Stimulated activated CD4-positive, alpha-beta T cell treated with anti-CD3 and anti-CD28 coated beads, Interleukin-12 subunit alpha, Interleukin-12 subunit beta, amount 100 ng/mL, for 48 hours (primary cell): ENCODE measurements around the gene ADORA2B.
"Not testable (repeated sequence)": the region's sequence is repeated elsewhere in the genome, so short reads cannot be mapped to it uniquely, and the experiment has no call there.

Experiments
- DNase-seq, 3 donors: peaks; one replicate each; pipeline ENCODE4 v3.0.0-alpha.2; 2020; ENCODE audit warnings: low read depth in 2 of 3, low spot score in 1 of 3

ADORA2B gene

DNA sequence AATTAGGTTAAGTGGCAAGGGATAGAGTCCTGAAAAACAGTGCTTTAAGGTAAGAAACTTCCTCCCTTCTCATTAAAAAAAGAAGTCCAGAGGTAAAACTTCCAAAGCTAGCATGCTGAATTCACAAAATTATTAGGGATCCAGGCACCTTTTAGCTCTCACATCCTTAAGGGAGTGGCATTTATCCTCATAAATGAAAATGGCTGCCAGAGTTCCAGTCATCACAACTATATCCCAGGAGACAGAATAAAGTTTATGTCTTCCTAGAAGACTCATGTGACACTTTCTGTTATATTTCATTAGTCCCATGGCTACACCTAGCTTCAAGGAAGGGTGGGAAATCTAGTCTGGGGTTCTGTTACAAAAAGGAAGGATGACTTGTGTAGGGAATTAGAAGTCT is 23.3 kb upstream of the ADORA2B start:
- no peak for DNase-seq

DNA sequence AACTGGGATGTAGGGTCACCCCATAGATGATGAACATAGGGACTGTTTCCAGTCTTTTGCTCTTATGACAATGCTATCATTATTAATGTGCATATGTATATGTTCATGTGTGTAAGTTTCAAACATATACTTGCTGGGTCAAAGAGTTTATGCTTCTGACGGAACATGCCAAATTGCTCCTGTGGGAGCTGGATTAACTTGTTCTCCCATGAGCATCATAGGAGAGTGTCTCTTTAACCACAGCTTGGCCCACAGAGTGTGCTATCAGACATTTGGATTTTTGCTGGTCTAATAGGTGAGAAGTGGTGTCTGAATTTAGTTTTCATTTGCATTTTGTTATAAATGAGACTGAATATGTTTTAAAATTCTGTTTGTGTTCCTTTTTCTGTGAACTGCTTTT is 22.3 kb upstream of the ADORA2B start:
- no peak for DNase-seq

- DNase-seq: no peak
Measured at GRCh38 chr17:15926039-15926740, 18.7 kb upstream of the ADORA2B start.

DNA sequence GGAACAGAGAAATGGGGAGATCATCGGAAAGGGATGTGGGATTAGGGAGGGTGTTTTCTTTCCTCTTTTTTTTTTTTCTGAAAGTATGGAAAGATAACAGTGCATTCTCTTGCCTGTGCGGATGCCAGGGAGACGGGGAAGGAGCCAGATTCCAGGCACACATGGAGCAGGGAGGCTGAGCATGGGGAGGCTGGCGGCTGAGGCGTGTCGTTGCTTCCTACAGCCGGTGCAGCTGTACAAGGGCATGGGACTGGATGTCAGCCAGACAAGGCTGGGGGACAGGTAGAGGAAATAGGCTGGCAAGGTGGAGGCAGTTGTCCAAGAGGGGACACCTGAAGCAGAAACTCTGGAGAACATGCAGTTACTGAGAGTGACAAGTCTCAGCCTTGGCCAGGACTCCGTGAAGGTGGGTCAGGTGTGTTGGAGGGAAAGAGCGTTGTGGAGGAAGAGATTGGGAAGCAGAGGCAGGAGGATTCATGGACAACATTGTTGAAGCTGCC is 16.6 kb upstream of the ADORA2B start:
- DNase-seq: no peak

DNA sequence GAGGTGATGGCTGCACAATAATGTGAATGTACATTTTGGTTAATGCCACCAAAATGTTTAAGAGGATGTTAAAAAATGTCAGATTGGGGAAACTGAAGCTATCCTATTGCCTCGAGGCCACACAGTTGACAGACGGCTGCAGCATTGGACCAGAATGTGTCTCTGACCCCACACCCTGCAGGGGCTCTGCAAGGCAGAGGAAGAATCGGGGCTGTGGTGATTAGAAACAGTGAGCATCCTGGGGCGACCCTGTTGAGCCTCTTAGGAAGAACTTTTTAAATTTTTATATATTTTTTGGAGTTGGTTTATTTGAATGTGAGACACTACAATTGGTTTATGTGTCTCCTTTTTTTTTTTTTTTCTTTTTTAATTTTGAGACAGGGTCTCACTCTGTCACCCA is 15.0 kb upstream of the ADORA2B start:
- DNase-seq: no peak

DNA sequence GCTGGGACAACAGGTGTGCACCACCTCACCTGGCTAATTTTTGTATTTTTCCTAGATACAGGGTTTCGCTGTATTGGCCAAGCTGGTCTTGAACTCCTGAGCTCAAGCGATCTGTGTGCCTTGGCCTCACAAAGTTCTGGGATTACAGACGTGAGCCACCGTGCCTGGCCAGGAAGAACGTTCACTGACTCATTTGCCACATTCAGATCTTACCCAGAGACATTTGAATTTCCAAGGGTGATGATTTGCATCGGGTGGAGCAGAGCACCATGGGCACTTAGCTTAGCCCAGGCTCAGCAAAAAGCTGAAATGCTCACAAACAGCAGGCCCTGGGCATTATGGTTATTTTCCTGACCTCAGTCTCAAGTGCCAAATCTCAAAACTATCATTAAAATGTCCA is 14.5 kb upstream of the ADORA2B start:
- no peak for DNase-seq

DNA sequence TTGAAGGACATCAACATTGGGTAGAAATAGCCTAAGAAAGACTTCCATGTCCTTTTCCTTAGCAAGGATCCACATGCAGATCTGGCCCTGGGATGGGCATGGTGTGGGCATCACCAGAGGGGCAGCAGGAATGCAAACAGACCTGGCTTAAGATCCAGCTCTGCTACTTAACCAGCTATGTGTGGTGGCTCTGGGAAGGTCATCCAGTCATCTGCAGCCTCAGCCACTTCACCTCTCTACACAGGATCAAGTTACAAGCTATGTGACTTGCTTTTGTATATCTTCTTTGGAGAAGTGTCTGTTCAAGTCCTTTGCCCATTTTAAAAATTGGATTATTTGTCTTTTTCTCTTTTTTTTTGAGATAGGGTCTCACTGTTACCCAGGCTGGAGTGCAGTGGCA is 13.5 kb upstream of the ADORA2B start:
- DNase-seq: no peak

DNA sequence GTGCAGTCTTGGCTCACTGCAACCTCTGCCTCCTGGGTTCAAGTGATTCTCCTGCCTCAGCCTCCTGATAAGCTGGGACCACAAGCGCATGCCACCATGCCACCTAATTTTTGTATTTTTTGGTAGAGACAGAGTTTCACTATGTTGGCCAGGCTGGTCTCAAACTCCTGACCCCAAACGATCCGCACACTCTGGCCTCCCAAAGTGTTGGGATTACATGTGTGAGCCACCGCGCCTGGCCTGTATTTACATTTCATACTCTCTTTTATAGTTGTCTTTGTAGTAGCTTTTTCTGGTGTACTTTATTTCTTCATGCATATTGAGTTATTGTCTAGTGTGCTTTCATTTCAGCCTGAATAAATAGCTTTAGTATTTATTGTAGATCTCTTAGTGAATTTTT is 10.1 kb upstream of the ADORA2B start:
- DNase-seq: no peak

- no peak for DNase-seq
Measured at GRCh38 chr17:15935891-15936290, 9.0 kb upstream of the ADORA2B start.

GRCh38 chr17:15936481-15936880 is 8.4 kb upstream of the ADORA2B start:
- DNase-seq: not testable (repeated sequence)

DNA sequence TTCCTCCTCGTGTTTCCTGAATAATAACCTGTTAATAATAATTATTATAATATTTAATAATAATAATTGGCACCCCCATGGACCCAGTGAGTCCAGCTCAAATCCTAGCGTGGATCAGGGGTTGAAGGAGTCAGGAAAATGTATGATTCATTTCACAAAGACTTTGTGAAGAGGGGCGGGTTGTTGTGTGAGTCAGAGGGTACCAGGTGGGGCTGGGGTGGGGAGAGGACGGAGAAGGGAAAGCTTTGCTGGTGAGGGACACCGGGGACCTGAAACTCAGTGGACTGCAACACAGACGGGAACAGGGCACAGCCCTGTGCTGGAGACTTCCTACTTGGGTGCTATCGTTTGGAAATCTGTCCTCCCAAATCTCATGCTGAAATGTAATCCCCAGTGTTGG is 3.1 kb upstream of the ADORA2B start:
- no peak for DNase-seq

- DNase-seq: no peak
Measured at GRCh38 chr17:15942207-15942833, 2.6 kb upstream of the ADORA2B start.

GRCh38 chr17:15943971-15944758 is 765 bp upstream of the ADORA2B start:
- no peak for DNase-seq

DNA sequence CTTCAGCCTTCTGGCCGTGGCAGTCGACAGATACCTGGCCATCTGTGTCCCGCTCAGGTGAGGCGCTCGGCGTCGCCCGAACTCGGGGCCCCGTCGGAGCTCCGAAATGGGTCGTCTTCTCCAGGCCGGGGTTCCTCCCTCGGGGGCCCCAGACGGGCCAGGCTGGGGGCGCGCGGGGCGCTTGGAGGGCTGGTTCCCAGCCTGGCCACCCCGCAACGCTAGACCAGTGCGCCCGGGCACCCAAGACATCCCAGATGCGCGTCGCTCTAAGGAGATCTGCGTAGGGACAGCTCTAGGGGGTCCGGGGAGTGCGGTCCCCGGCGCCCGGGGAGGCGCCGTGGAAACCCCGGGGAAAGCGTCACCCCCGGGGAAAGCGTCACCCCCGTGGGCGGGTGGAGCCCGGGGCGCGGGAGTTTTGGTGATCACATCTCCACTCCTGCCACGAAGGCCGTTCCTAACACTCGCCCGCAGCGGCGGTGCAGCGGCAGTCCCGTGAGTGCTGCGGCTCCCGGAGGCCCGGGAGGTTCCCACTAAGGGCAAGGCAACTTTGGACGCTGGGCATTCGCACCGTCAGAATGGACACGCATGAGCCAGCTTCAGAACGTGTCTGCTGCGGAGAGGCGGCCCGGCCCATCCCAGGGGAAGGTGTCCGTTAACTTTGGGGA is 729 bp downstream of the ADORA2B start:
- DNase-seq: no peak

- no peak for DNase-seq
Measured at GRCh38 chr17:15946611-15947120, 1.7 kb downstream of the ADORA2B start.

DNA sequence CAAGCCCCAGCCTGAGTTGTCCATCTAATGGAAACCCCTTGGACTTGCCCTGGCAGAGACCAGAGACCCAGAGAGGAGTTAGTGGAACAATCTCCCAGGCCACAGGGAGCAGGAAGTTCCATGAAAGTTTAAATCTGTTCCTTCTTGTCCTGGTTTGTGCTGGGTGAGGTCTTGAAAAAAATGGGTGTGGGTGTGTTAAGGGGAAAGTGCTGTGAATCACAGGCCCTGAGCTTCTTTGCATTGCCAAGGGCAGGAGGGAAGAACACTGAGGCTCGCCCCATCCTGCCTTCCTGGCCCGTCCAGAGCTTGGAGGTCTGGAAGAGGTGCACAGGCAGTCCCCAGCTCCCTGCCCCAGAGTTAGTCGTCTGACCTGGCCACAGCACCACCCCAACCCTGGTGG is 2.3 kb downstream of the ADORA2B start:
- no peak for DNase-seq

GRCh38 chr17:15947976-15948752 is 3.2 kb downstream of the ADORA2B start:
- no peak for DNase-seq

- DNase-seq: no peak
Measured at GRCh38 chr17:15951368-15952047, 6.6 kb downstream of the ADORA2B start.

DNA sequence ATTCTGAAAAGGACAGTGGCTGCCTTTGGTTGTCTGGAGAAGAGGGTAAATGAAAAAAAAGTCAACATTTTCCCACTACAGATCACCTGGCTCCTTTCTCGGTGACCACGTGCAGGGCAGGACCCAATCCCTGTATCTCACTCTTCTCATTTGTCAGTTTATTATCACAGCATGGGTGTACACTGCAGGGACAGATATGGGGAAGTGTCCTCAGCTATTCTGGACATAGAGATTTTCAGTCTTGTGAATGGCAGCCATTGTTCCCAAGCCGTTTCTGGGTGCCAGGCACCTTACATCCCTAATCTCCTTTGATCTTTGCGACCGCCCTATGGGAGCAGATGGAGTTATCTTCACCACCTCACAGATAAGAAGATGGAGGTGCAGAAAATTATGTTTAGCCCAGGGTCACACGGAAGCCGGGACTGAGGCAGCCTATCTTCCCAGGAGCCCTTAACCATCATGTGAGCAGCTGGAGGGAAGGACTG is 7.2 kb downstream of the ADORA2B start:
- DNase-seq: no peak
